Liver (tissue), 9 donors: Measurements from ENCODE around the gene MRC1. TPM values are rescaled to one million over a fixed set of nuclear protein-coding genes. Genes with fewer than 3 reads are reported as not detected.
A peak's percentile ranks its signal among the peaks of the same experiment; 100 is the strongest.

Experiments used
- DNase-seq: peaks from one replicate; pipeline ENCODE4 v3.0.0-alpha.2; 2017; ENCODE audit warnings: low spot score
- H3K27ac ChIP-seq, 2 donors: one replicate each; pipeline ENCODE4 v1.7.0; 2013; ENCODE audit warnings: inconsistent platforms in 2 of 2, low read length in 2 of 2, control low read depth in 1 of 2, low read depth in 1 of 2, mild to moderate bottlenecking in 1 of 2
- H3K27me3 ChIP-seq, 4 donors: one replicate each; pipeline versions ENCODE4 v1.6.1 to v1.7.0; 2013; ENCODE audit warnings: low read length in 3 of 4, inconsistent platforms in 1 of 4, mild to moderate bottlenecking in 1 of 4, moderate library complexity in 1 of 4; ENCODE audit not compliant: control insufficient read depth in 4 of 4, insufficient read depth in 4 of 4
- H3K36me3 ChIP-seq, 4 donors: one replicate each; pipeline versions ENCODE4 v1.6.1 to v1.7.0; 2013; ENCODE audit warnings: low read length in 3 of 4, mild to moderate bottlenecking in 3 of 4, low read depth in 1 of 4, moderate library complexity in 1 of 4; ENCODE audit not compliant: control insufficient read depth in 4 of 4, insufficient read depth in 3 of 4
- H3K4me1 ChIP-seq, 4 donors: one replicate each; pipeline versions ENCODE4 v1.6.1 to v1.7.0; 2013; ENCODE audit warnings: low read length in 3 of 4, mild to moderate bottlenecking in 3 of 4, moderate library complexity in 1 of 4; ENCODE audit not compliant: control insufficient read depth in 4 of 4, insufficient read depth in 4 of 4
- H3K4me3 ChIP-seq, 3 donors: one replicate each; pipeline versions ENCODE4 v1.6.1 to v1.7.0; 2013; ENCODE audit warnings: low read length in 3 of 3, control low read depth in 1 of 3, low read depth in 1 of 3, mild to moderate bottlenecking in 1 of 3
- H3K9ac ChIP-seq, 2 donors: one replicate each; pipeline ENCODE4 v1.7.0; 2013; ENCODE audit warnings: low read length in 2 of 2, mild to moderate bottlenecking in 2 of 2, moderate library complexity in 2 of 2, control low read depth in 1 of 2, low read depth in 1 of 2
- H3K9me3 ChIP-seq, 4 donors: one replicate each; pipeline versions ENCODE4 v1.6.1 to v1.7.0; 2013; ENCODE audit warnings: low read length in 3 of 4; ENCODE audit not compliant: control insufficient read depth in 4 of 4
- ATF3 ChIP-seq: IDR thresholded peaks from 2 replicates; pipeline ENCODE4 v1.6.1; 2016; ENCODE audit warnings: antibody characterized with exemption
- EGR1 ChIP-seq, 2 donors: IDR thresholded peaks; 2 replicates each; pipeline ENCODE4 v1.6.1; 2016 to 2018; ENCODE audit warnings: antibody characterized with exemption in 2 of 2, low read depth in 2 of 2
- FOXA1 ChIP-seq: IDR thresholded peaks from 2 replicates; pipeline ENCODE4 v1.6.1; 2016; ENCODE audit warnings: antibody characterized with exemption
- FOXA2 ChIP-seq: IDR thresholded peaks from 2 replicates; pipeline ENCODE4 v1.6.1; 2016; ENCODE audit warnings: antibody characterized with exemption
- HNF4A ChIP-seq, 2 donors: conservative IDR thresholded peaks; 2 replicates each; pipeline ENCODE4 v1.6.1; 2016; ENCODE audit warnings: antibody characterized with exemption in 2 of 2, mild to moderate bottlenecking in 2 of 2
- HNF4G ChIP-seq: IDR thresholded peaks from 2 replicates; pipeline ENCODE4 v1.6.1; 2016; ENCODE audit warnings: antibody characterized with exemption
- MAX ChIP-seq: IDR thresholded peaks from 2 replicates; pipeline ENCODE4 v1.6.1; 2016; ENCODE audit warnings: antibody characterized with exemption
- NR2F2 ChIP-seq: IDR thresholded peaks from 2 replicates; pipeline ENCODE4 v1.6.1; 2016; ENCODE audit warnings: antibody characterized with exemption
- RAD21 ChIP-seq, 2 donors: IDR thresholded peaks; 2 replicates each; pipeline ENCODE4 v1.6.1; 2016; ENCODE audit warnings: antibody characterized with exemption in 2 of 2, mild to moderate bottlenecking in 2 of 2
- RXRA ChIP-seq, 2 donors: IDR thresholded peaks; 2 replicates each; pipeline ENCODE4 v1.6.1; 2017 to 2018; ENCODE audit warnings: antibody characterized with exemption in 2 of 2, mild to moderate bottlenecking in 1 of 2
- SP1 ChIP-seq: IDR thresholded peaks from 2 replicates; pipeline ENCODE4 v1.6.1; 2018; ENCODE audit warnings: antibody characterized with exemption, mild to moderate bottlenecking
- TAF1 ChIP-seq: conservative IDR thresholded peaks from 2 replicates; pipeline ENCODE4 v1.6.1; 2016; ENCODE audit warnings: antibody characterized with exemption, mild to moderate bottlenecking
- YY1 ChIP-seq: IDR thresholded peaks from 2 replicates; pipeline ENCODE4 v1.6.1; 2016; ENCODE audit warnings: antibody characterized with exemption, mild to moderate bottlenecking
- WGBS: extraction: QIAGEN DNeasy Blood & Tissue Kit; methylation state at CpG from one replicate; pipeline ENCODE4 v1.1.7; 2013; 5-methylcytosine and 5-hydroxymethylcytosine counted together
- polyA plus RNA-seq, 2 donors: library from polyadenylated mRNA; stranded (reverse) in 1 of 2; unstranded in 1 of 2; fragments of 200-250 nt in 1 of 2; fragments of >200 nt in 1 of 2; fragmentation: Nextera tagmentation in 1 of 2; extraction: Ambion mirVana in 1 of 2; gene quantifications; one replicate each; pipeline versions ENCODE4 v1.2.1 to v1.2.3, GENCODE V29; 2013 to 2015
- total RNA-seq, 2 donors: library from RNA; depleted of rRNA; stranded (reverse); fragments of >200 nt; gene quantifications; one replicate each; pipeline ENCODE4 v1.2.3, GENCODE V29; 2014
- TF ChIP-seq, protein P1 (sequence below): fragments of 150-350 bp; IDR thresholded peaks from 2 replicates; pipeline ENCODE4 v1.5.1; 2017; ENCODE audit warnings: improper control_type of control experiment, low read depth, low read length; ENCODE audit not compliant: missing input control
- TF ChIP-seq, protein P2 (sequence below): IDR thresholded peaks from 2 replicates; pipeline ENCODE4 v1.6.1; 2016; ENCODE audit warnings: antibody characterized with exemption, mild to moderate bottlenecking
- donor health status: healthy.
- donor health status: healthy.
- donor health status: healthy.
- donor health status: healthy.
- donor health status: healthy.

MRC1 gene
- total and polyA plus RNA-seq, 4 donors = 9.2 to 47.0 (median 34.1) TPM

DNA sequence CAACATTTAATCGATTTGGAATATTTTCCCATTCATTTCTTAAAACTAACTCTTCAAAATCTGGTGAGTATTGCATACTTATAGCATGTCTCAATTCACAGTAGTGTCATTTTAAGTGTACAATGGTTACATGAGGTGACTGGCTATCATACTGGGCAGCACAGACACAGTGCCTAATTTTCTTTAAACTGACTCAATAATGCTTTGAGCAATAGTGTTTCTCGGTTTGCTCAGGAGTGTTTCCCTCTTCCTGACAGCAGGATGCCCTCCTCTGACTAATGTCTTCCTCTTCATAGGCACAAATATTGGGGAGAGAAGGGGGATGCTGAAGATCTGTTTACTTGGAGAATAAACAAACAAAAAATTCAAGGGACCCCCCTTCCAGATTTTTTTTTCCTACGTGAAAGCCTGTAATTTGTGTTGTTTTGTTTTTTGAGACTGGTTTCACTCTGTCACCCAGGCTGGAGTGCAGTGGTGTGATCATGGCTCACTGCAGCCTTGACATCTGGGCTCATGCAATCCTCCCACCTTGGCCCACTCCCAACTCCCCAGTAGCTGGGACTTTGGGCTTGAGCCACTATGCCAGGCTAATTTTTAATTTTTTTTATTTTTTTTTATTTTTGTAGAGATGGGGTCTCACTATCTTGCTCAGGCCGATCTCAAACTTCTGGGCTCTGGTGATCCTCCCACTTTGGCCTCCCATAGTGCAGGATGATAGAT, 2.2 kb downstream of the MRC1 start:
- WGBS = 69% methylated on average over 4 of the region's 4 CpGs
- Histone ChIP-seq H3K4me3 (peak overlapping the region in 1 of 3 donors; percentile 22), H3K9me3 (no peaks in the 10 kb centered on the region), H3K36me3 (no peaks in the 10 kb centered on the region), H3K9ac (no peak overlapping the region), H3K27me3 (peaks cover 0 to 2% (median 0%) of the 10 kb centered on the region in 4 donors), H3K27ac (no peak overlapping the region), H3K4me1 (no peaks in the 10 kb centered on the region)
- TF ChIP-seq ATF3 (no peak), RAD21 (IDR thresholded peaks at IDR 0.05) (no peak), NR2F2 (no peak), SP1 (no peak), FOXA1 (no peak)
- TF ChIP-seq, protein P1, sequence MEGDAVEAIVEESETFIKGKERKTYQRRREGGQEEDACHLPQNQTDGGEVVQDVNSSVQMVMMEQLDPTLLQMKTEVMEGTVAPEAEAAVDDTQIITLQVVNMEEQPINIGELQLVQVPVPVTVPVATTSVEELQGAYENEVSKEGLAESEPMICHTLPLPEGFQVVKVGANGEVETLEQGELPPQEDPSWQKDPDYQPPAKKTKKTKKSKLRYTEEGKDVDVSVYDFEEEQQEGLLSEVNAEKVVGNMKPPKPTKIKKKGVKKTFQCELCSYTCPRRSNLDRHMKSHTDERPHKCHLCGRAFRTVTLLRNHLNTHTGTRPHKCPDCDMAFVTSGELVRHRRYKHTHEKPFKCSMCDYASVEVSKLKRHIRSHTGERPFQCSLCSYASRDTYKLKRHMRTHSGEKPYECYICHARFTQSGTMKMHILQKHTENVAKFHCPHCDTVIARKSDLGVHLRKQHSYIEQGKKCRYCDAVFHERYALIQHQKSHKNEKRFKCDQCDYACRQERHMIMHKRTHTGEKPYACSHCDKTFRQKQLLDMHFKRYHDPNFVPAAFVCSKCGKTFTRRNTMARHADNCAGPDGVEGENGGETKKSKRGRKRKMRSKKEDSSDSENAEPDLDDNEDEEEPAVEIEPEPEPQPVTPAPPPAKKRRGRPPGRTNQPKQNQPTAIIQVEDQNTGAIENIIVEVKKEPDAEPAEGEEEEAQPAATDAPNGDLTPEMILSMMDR = no peak
- DNase-seq = no peak

DNA sequence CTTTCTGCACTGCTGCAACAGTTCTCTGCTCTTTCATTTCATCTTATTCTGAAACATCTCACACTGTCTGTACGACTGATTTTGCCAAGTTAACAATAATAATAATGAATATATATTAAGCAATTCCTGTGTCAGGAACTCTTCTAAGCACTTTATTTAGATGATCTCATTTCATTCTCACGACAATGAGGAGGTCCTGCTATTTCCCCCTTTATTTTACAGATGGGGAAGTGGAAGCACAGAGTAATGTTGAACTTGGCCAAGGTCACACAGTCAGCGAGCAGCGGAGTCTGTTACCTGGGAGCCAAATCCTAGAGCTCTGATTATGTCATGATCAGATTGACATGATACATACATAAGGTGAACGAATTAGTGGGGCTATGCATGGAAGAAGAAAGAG, 5.8 kb downstream of the MRC1 start:
- 58% methylated on average over 5 of the region's 5 CpGs for WGBS
- Histone ChIP-seq H3K9me3 (no peaks in the 10 kb centered on the region), H3K4me3 (no peak overlapping the region), H3K27me3 (peaks cover 0 to 2% (median 0%) of the 10 kb centered on the region in 4 donors), H3K36me3 (no peaks in the 10 kb centered on the region), H3K9ac (no peak overlapping the region), H3K27ac (no peak overlapping the region), H3K4me1 (no peaks in the 10 kb centered on the region)
- DNase-seq = no peak
- TF ChIP-seq HNF4G (no peak), FOXA2 (no peak), FOXA1 (no peak), ATF3 (no peak), RAD21 (IDR thresholded peaks at IDR 0.05) (no peak), EGR1 (IDR thresholded peaks at IDR 0.05; ENCODE audit: low read depth in 2 of 2) (no peak), SP1 (no peak), RXRA (IDR thresholded peaks at IDR 0.05) (no peak), YY1 (no peak)
- TF ChIP-seq, protein P1 = no peak

GRCh38 chr10:17816199-17816598, 7.1 kb downstream of the MRC1 start:
- H3K4me3 ChIP-seq = no peak overlapping the region
- no peaks in the 10 kb centered on the region for H3K36me3 ChIP-seq
- 77% methylated on average over 7 of the region's 7 CpGs for WGBS
- no peaks in the 10 kb centered on the region for H3K4me1 ChIP-seq
- no peak for DNase-seq
- H3K9ac ChIP-seq = no peak overlapping the region
- H3K9me3 ChIP-seq = no peaks in the 10 kb centered on the region
- no peak overlapping the region for H3K27ac ChIP-seq
- H3K27me3 ChIP-seq = peaks cover 0 to 2% (median 0%) of the 10 kb centered on the region in 4 donors
- TF ChIP-seq TAF1 = no peak
- no peak for TF ChIP-seq ATF3
- TF ChIP-seq, protein P2, sequence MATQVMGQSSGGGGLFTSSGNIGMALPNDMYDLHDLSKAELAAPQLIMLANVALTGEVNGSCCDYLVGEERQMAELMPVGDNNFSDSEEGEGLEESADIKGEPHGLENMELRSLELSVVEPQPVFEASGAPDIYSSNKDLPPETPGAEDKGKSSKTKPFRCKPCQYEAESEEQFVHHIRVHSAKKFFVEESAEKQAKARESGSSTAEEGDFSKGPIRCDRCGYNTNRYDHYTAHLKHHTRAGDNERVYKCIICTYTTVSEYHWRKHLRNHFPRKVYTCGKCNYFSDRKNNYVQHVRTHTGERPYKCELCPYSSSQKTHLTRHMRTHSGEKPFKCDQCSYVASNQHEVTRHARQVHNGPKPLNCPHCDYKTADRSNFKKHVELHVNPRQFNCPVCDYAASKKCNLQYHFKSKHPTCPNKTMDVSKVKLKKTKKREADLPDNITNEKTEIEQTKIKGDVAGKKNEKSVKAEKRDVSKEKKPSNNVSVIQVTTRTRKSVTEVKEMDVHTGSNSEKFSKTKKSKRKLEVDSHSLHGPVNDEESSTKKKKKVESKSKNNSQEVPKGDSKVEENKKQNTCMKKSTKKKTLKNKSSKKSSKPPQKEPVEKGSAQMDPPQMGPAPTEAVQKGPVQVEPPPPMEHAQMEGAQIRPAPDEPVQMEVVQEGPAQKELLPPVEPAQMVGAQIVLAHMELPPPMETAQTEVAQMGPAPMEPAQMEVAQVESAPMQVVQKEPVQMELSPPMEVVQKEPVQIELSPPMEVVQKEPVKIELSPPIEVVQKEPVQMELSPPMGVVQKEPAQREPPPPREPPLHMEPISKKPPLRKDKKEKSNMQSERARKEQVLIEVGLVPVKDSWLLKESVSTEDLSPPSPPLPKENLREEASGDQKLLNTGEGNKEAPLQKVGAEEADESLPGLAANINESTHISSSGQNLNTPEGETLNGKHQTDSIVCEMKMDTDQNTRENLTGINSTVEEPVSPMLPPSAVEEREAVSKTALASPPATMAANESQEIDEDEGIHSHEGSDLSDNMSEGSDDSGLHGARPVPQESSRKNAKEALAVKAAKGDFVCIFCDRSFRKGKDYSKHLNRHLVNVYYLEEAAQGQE = no peak
- TF ChIP-seq MAX = no peak
- TF ChIP-seq, protein P1 = no peak
- no peak for TF ChIP-seq NR2F2
- TF ChIP-seq HNF4A (conservative IDR thresholded peaks at IDR 0.05) = no peak
- TF ChIP-seq FOXA2 = no peak
- TF ChIP-seq YY1 = no peak
